DOHH2 (cell line): ENCODE data around the gene LRIG3.
"Not testable (repeated sequence)": the region's sequence is repeated elsewhere in the genome, so short reads cannot be mapped to it uniquely, and the experiment has no call there.

ENCODE experiments used
- H3F3A ChIP-seq: fragments of 200-600 bp; sonication (generic), shearing (Covaris generic); 2 replicates; pipeline ENCODE4 v1.6.0; 2016; ENCODE audit warnings: antibody characterized with exemption, mild to moderate bottlenecking; ENCODE audit not compliant: control insufficient read depth, insufficient read depth
- H3K27ac ChIP-seq: fragments of 200-600 bp; sonication (generic); 2 replicates; pipeline ENCODE4 v1.5.1; 2014; ENCODE audit warnings: low read depth, mild to moderate bottlenecking, low read length, moderate library complexity
- H3K27me3 ChIP-seq: fragments of 200-600 bp; sonication (generic); 2 replicates; pipeline ENCODE4 v1.6.1; 2014; ENCODE audit warnings: mild to moderate bottlenecking, low read length, mixed read lengths; ENCODE audit not compliant: control insufficient read depth
- H3K36me3 ChIP-seq: fragments of 200-600 bp; sonication (generic); 2 replicates; pipeline ENCODE4 v1.6.1; 2014; ENCODE audit warnings: mild to moderate bottlenecking, low read length, moderate library complexity, mixed read lengths; ENCODE audit not compliant: control insufficient read depth
- H3K4me1 ChIP-seq: fragments of 200-600 bp; sonication (generic); 2 replicates; pipeline ENCODE4 v1.6.1; 2014; ENCODE audit warnings: mild to moderate bottlenecking, low read length, mixed read lengths; ENCODE audit not compliant: control insufficient read depth
- H3K4me2 ChIP-seq: fragments of 200-600 bp; sonication (generic); 2 replicates; pipeline ENCODE4 v1.6.0; 2014; ENCODE audit warnings: mild to moderate bottlenecking, low read length, moderate library complexity
- H3K4me3 ChIP-seq: fragments of 200-600 bp; sonication (generic); 2 replicates; pipeline ENCODE4 v1.5.1; 2014; ENCODE audit warnings: mild to moderate bottlenecking, low read length, mixed read lengths
- H3K79me2 ChIP-seq: fragments of 200-600 bp; sonication (generic); 2 replicates; pipeline ENCODE4 v1.6.1; 2014; ENCODE audit warnings: mild to moderate bottlenecking, low read length, mixed read lengths; ENCODE audit not compliant: control insufficient read depth
- H3K9me2 ChIP-seq: fragments of 200-600 bp; sonication (generic); replicated peaks from 2 replicates; pipeline ENCODE4 v1.6.1; 2014; ENCODE audit warnings: mild to moderate bottlenecking, low read length, mixed read lengths; ENCODE audit not compliant: control insufficient read depth
- H3K9me3 ChIP-seq: fragments of 200-600 bp; sonication (generic); 2 replicates; pipeline ENCODE4 v1.6.1; 2014; ENCODE audit warnings: antibody characterized with exemption, low read length, mixed read lengths; ENCODE audit not compliant: control insufficient read depth, insufficient read depth
- H4K20me1 ChIP-seq: fragments of 200-600 bp; sonication (generic); 2 replicates; pipeline ENCODE4 v1.6.0; 2014; ENCODE audit warnings: low read depth, mild to moderate bottlenecking, antibody characterized with exemption, low read length, moderate library complexity; ENCODE audit not compliant: control insufficient read depth, insufficient read depth
- EZH2phosphoT487 ChIP-seq: fragments of 200-600 bp; sonication (generic); IDR thresholded peaks from 2 replicates; pipeline ENCODE4 v1.6.1; 2017; ENCODE audit warnings: borderline replicate concordance, mild to moderate bottlenecking, antibody characterized with exemption, low read length, moderate library complexity, mixed read lengths
- TF ChIP-seq, protein P1 (sequence below): fragments of 200-600 bp; sonication (generic); IDR thresholded peaks from one replicate; pipeline ENCODE4 v1.5.1; 2014; ENCODE audit warnings: antibody characterized with exemption, mild to moderate bottlenecking, low read depth, low read length; ENCODE audit not compliant: poor library complexity, severe bottlenecking

The LRIG3 gene

DNA sequence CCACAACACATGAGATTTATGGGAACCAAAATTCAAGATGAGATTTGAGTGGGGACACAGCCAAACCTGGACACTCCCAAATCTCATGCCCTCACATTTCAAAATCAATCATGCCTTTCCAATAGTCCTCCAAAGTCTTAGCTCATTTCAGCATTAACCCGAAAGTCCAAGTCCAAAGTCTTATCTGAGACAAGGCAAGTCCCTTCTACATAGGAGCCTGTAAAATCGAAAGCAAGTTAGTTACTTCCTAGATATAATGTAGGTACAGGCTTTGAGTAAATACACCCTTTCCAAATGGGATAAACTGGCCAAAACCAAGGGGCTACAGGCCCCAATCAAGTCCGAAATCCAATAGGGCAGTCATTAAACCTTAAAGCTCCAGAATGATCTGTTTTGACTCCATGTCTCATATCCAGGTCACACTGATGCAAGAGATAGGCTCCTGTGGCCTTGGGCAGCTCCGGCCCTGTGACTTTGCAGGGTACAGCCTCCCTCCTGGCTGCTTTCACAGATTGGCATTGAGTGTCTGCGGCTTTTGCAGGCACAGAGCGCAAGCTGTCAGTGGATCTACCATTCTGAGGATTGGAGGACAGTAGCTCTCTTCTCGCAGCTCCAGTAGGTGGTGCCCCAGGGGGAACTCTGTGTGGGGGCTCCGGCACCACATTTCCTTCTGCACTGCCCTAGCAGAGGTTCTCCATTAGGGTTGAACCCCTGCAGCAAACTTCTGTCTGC is 60.1 kb downstream of the LRIG3 start:
- H3K4me2 ChIP-seq = no peak overlapping the region
- no peaks in the 10 kb centered on the region for H3K36me3 ChIP-seq
- H3K4me3 ChIP-seq = no peak overlapping the region
- no peaks in the 10 kb centered on the region for H3K9me3 ChIP-seq
- no peak for TF ChIP-seq EZH2phosphoT487
- TF ChIP-seq, protein P1, sequence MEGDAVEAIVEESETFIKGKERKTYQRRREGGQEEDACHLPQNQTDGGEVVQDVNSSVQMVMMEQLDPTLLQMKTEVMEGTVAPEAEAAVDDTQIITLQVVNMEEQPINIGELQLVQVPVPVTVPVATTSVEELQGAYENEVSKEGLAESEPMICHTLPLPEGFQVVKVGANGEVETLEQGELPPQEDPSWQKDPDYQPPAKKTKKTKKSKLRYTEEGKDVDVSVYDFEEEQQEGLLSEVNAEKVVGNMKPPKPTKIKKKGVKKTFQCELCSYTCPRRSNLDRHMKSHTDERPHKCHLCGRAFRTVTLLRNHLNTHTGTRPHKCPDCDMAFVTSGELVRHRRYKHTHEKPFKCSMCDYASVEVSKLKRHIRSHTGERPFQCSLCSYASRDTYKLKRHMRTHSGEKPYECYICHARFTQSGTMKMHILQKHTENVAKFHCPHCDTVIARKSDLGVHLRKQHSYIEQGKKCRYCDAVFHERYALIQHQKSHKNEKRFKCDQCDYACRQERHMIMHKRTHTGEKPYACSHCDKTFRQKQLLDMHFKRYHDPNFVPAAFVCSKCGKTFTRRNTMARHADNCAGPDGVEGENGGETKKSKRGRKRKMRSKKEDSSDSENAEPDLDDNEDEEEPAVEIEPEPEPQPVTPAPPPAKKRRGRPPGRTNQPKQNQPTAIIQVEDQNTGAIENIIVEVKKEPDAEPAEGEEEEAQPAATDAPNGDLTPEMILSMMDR = no peak
- H3K9me2 ChIP-seq = no peaks in the 10 kb centered on the region
- H3K79me2 ChIP-seq = no peaks in the 10 kb centered on the region
- no peak overlapping the region for H3K27ac ChIP-seq
- H3K27me3 ChIP-seq = no peaks in the 10 kb centered on the region
- no peaks in the 10 kb centered on the region for H4K20me1 ChIP-seq
- H3K4me1 ChIP-seq = no peaks in the 10 kb centered on the region
- H3F3A ChIP-seq = no peaks in the 10 kb centered on the region

DNA sequence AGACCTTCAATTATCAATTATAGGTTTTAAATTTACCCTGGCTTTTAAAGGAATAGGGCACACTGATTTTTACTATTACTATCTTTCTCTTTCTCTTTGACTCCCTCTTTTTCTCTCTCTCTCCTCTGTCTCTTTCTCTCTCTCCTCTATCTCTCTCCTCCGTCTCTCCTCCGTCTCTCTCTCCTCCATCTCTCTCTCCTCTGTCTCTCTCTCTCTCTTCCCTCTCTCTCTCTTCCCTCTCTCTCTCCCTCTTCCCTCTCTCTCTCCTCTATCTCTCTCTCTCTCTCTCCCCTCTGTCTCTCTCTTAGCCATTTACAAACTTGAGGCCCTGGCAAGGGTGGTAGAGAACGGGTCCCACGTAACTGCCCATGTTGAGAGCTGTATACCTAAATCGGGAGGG is 62.3 kb downstream of the LRIG3 start:
- TF ChIP-seq, protein P1 = no peak
- TF ChIP-seq EZH2phosphoT487 = no peak
- H3K36me3 ChIP-seq = no peaks in the 10 kb centered on the region
- H4K20me1 ChIP-seq = no peaks in the 10 kb centered on the region
- H3F3A ChIP-seq = no peaks in the 10 kb centered on the region
- H3K4me1 ChIP-seq = no peaks in the 10 kb centered on the region
- H3K79me2 ChIP-seq = no peaks in the 10 kb centered on the region
- H3K9me2 ChIP-seq = no peaks in the 10 kb centered on the region
- no peak overlapping the region for H3K27ac ChIP-seq
- no peaks in the 10 kb centered on the region for H3K27me3 ChIP-seq
- no peak overlapping the region for H3K4me2 ChIP-seq
- H3K4me3 ChIP-seq = no peak overlapping the region
- H3K9me3 ChIP-seq = no peaks in the 10 kb centered on the region

DNA sequence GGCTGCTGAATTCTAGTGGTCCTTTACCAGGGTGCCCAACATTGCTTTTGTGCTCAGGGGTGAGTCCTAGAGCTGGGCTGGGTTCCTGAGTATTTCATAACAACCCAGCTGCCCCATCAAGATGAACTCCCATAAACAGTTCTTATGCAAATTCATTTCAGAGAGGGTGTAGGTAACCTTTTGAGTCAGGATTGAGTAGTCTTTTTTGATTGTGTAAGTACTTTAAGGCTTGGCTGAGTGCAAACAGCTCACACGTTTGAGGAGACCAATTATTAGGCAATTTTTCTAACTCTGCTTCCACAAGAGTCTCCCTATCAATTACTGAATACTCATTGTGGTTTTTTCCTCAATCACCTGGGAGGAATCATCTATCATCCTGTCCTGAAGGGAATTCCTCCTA is 63.1 kb downstream of the LRIG3 start:
- not testable (repeated sequence) for H3K36me3 ChIP-seq, H3F3A ChIP-seq, H3K4me3 ChIP-seq, H3K9me2 ChIP-seq, H3K9me3 ChIP-seq, H4K20me1 ChIP-seq, H3K27me3 ChIP-seq, H3K4me2 ChIP-seq, H3K79me2 ChIP-seq, H3K27ac ChIP-seq, H3K4me1 ChIP-seq

DNA sequence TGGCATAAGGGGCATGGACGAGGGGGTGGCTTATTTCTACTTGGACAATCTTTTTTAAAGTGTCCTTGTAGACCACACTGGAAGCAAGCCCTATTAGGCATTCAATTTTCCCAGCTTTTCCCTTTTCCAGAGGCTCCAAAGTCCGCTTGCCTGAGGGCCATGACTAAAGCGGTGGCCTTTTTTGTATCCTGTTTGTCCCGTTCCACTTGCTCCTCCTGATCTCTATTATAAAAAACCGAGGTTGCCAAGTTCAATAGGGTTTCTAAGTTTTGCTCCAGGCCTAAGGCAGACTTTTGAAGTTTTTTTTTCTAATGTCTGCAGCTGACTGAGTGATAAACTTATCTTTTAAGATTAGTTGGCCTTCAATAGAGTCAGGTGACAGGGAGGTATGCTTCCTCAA is 64.7 kb downstream of the LRIG3 start:
- not testable (repeated sequence) for H3K4me1 ChIP-seq, H3K36me3 ChIP-seq, H3K9me3 ChIP-seq, H3K27ac ChIP-seq, H3K4me3 ChIP-seq, H4K20me1 ChIP-seq, H3K9me2 ChIP-seq, H3F3A ChIP-seq, H3K27me3 ChIP-seq, H3K79me2 ChIP-seq, H3K4me2 ChIP-seq
